Breast epithelium (tissue), 4 donors: ENCODE measurements around the gene KRT3. TPM values are rescaled to one million over a fixed set of nuclear protein-coding genes. Genes with fewer than 3 reads are reported as not detected.

Source experiments
- DNase-seq, 2 donors: peaks; one replicate each; pipeline ENCODE4 v3.0.0-alpha.2; 2019; ENCODE audit warnings: low spot score in 2 of 2
- H3K27ac ChIP-seq, 2 donors: fragments of 200-600 bp; sonication (generic) in 1 of 2; one replicate each; pipeline ENCODE4 v1.5.1; 2016 to 2019; ENCODE audit warnings: mild to moderate bottlenecking in 1 of 2
- H3K27me3 ChIP-seq, 2 donors: fragments of 200-600 bp; sonication (generic) in 1 of 2; one replicate each; pipeline versions ENCODE4 v1.5.1 to v1.6.0; 2017 to 2019; ENCODE audit warnings: control low read depth in 1 of 2, mild to moderate bottlenecking in 1 of 2
- H3K36me3 ChIP-seq: fragments of 200-600 bp; one replicate; pipeline ENCODE4 v1.5.1; 2019
- H3K4me1 ChIP-seq, 2 donors: fragments of 200-600 bp; sonication (generic); one replicate each; pipeline ENCODE4 v1.5.1; 2016 to 2019; ENCODE audit warnings: control low read depth in 1 of 2
- H3K4me3 ChIP-seq, 3 donors: fragments of 200-600 bp; sonication (generic); 1 replicate in 2 of 3; 2 replicates in 1 of 3; pipeline ENCODE4 v1.5.1; 2016 to 2019; ENCODE audit warnings: mild to moderate bottlenecking in 3 of 3, moderate library complexity in 2 of 3
- H3K9me3 ChIP-seq, 2 donors: fragments of 200-600 bp; sonication (generic) in 1 of 2; one replicate each; pipeline ENCODE4 v1.5.1; 2016 to 2019; ENCODE audit warnings: control low read depth in 1 of 2
- CTCF ChIP-seq, 3 donors: fragments of 450-650 bp; IDR thresholded peaks; one replicate each; pipeline ENCODE4 v1.5.1; 2016 to 2017; ENCODE audit warnings: antibody characterized with exemption in 3 of 3, mild to moderate bottlenecking in 3 of 3, moderate library complexity in 3 of 3
- POLR2A ChIP-seq: fragments of 450-650 bp; IDR thresholded peaks from one replicate; pipeline ENCODE4 v1.6.1; 2016; ENCODE audit warnings: antibody characterized with exemption, mild to moderate bottlenecking, moderate library complexity
- POLR2AphosphoS5 ChIP-seq, 3 donors: sonication (generic); formaldehyde crosslinking; IDR thresholded peaks; one replicate each; pipeline ENCODE4 v1.6.1; 2017; ENCODE audit warnings: antibody characterized with exemption in 3 of 3
- intact Hi-C: fragments of 100-400 bp; cut with DNase I; formaldehyde crosslinking; loops from one replicate; pipeline ENCODE4 v1.15.1; 2023; ENCODE audit warnings: low total_unique reads
- total RNA-seq, 3 donors: library from RNA; depleted of rRNA; stranded (reverse); fragments of >200 nt; gene quantifications; one replicate each; pipeline ENCODE4 v1.1.0, GENCODE V29; 2016

KRT3 gene
- total RNA-seq, 3 donors from 2014 or later, result not detected

GRCh38 chr12:52771505-52771904 lies 24.4 kb downstream of the KRT3 start:
- H3K27me3 ChIP-seq, result no peaks in the 10 kb centered on the region
- TF ChIP-seq POLR2A (no peak), CTCF (IDR thresholded peaks at IDR 0.05) (no peak), POLR2AphosphoS5 (IDR thresholded peaks at IDR 0.05) (no peak)
- intact Hi-C loops, result no loop called here

DNA sequence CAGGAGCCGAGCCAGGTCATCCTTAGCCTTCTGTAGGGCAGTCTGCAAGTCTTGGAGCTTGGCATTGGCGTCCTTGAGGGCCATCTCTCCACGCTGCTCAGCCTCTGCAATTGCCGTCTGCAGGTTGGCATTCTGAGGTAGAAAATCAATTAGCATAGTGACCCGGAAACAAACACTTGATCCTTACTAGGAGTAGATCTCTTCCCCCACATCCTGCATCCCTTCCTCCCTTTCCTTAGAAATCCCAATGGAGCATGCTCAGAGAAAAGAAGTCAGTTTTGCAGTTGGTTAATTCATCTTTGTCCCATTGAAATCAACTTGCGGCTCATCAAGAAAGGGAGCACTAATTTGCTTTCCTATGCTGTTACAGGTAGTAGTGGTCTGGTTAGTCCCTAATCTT lies 24.8 kb downstream of the KRT3 start:
- intact Hi-C loops, result no loop called here
- TF ChIP-seq POLR2AphosphoS5 (IDR thresholded peaks at IDR 0.05), result no peak
- TF ChIP-seq CTCF (IDR thresholded peaks at IDR 0.05), result no peak
- TF ChIP-seq POLR2A, result no peak

More at GRCh38 chr12:52771505-52771904, 24.4 kb downstream of the KRT3 start:
- DNase-seq, result no peak
- Histone ChIP-seq H3K9me3 (no peaks in the 10 kb centered on the region), H3K4me3 (no peak overlapping the region), H3K4me1 (no peaks in the 10 kb centered on the region), H3K27ac (no peak overlapping the region), H3K36me3 (no peaks in the 10 kb centered on the region)

DNA sequence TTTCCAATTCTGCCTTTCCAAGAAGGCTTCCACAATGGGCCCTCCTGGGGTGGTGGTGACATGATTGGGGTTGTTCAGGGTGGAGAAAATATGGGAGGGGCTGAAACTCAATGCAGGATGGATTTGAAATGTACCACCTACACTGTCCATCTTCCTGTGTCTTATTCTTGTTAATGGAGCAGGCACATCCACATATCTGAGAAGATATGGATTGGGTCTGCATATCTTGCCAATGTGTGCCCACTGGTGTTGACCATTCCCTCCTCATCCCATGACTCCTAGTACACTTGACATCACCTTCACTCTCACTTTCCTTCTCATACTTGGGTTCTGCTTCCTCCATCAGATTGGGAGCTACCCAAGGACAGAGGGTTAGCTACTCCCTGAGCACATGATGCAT lies 26.0 kb downstream of the KRT3 start:
- no peaks in the 10 kb centered on the region for H3K9me3 ChIP-seq
- H3K27me3 ChIP-seq, result no peaks in the 10 kb centered on the region
- no peak for TF ChIP-seq POLR2AphosphoS5 (IDR thresholded peaks at IDR 0.05)
- TF ChIP-seq CTCF (IDR thresholded peaks at IDR 0.05), result no peak
- TF ChIP-seq POLR2A, result no peak
- H3K36me3 ChIP-seq, result no peaks in the 10 kb centered on the region
- no peak overlapping the region for H3K27ac ChIP-seq
- no peaks in the 10 kb centered on the region for H3K4me1 ChIP-seq
- intact Hi-C loops, result no loop called here
- no peak for DNase-seq
- no peak overlapping the region for H3K4me3 ChIP-seq

More for the DNA sequence above, 24.8 kb downstream of the KRT3 start:
- Histone ChIP-seq H3K36me3 (no peaks in the 10 kb centered on the region), H3K4me1 (no peaks in the 10 kb centered on the region), H3K27ac (no peak overlapping the region), H3K4me3 (no peak overlapping the region), H3K27me3 (no peaks in the 10 kb centered on the region), H3K9me3 (no peaks in the 10 kb centered on the region)
- no peak for DNase-seq

GRCh38 chr12:52769354-52769753 lies 26.6 kb downstream of the KRT3 start:
- intact Hi-C loops, result no loop called here
- no peaks in the 10 kb centered on the region for H3K4me1 ChIP-seq
- no peaks in the 10 kb centered on the region for H3K27me3 ChIP-seq
- TF ChIP-seq POLR2AphosphoS5 (IDR thresholded peaks at IDR 0.05), result no peak
- no peak for TF ChIP-seq CTCF (IDR thresholded peaks at IDR 0.05)
- no peak for TF ChIP-seq POLR2A
- H3K4me3 ChIP-seq, result no peak overlapping the region
- no peaks in the 10 kb centered on the region for H3K9me3 ChIP-seq
- H3K36me3 ChIP-seq, result no peaks in the 10 kb centered on the region
- no peak overlapping the region for H3K27ac ChIP-seq
- no peak for DNase-seq

- Histone ChIP-seq H3K4me1 (no peaks in the 10 kb centered on the region), H3K4me3 (no peak overlapping the region), H3K27ac (no peak overlapping the region), H3K27me3 (no peaks in the 10 kb centered on the region), H3K9me3 (no peaks in the 10 kb centered on the region), H3K36me3 (no peaks in the 10 kb centered on the region)
- DNase-seq, result no peak
- intact Hi-C loops, result no loop called here
- TF ChIP-seq POLR2A (no peak), CTCF (IDR thresholded peaks at IDR 0.05) (no peak), POLR2AphosphoS5 (IDR thresholded peaks at IDR 0.05) (no peak)
Measured at GRCh38 chr12:52768479-52769200, 27.3 kb downstream of the KRT3 start.
